Measurements from ENCODE around the gene KPNA6.
"Not testable (repeated sequence)": the region's sequence is repeated elsewhere in the genome, so short reads cannot be mapped to it uniquely, and the experiment has no call there.

The KPNA6 gene

GRCh38 chr1:32143302-32143695 is 35.4 kb downstream of the KPNA6 start:
- DNase-seq: not testable (repeated sequence)

GRCh38 chr1:32144033-32144432 is 36.2 kb downstream of the KPNA6 start:
- DNase-seq: no peak

- not testable (repeated sequence) for DNase-seq
Observed at GRCh38 chr1:32147799-32148198, 39.9 kb downstream of the KPNA6 start.

GRCh38 chr1:32150847-32151246 is 43.0 kb downstream of the KPNA6 start:
- no peak for DNase-seq

- no peak for DNase-seq
Observed at GRCh38 chr1:32151319-32151787, 43.5 kb downstream of the KPNA6 start.

- no peak for DNase-seq
Observed at GRCh38 chr1:32159189-32159588, 51.3 kb downstream of the KPNA6 start.

- DNase-seq: no peak
Observed at GRCh38 chr1:32163405-32163804, 55.5 kb downstream of the KPNA6 start.

GRCh38 chr1:32165633-32166032 is 57.8 kb downstream of the KPNA6 start:
- not testable (repeated sequence) for DNase-seq

- no peak for DNase-seq
Observed at GRCh38 chr1:32170991-32171390, 63.1 kb downstream of the KPNA6 start.

GRCh38 chr1:32172621-32173245 is 64.9 kb downstream of the KPNA6 start:
- no peak for DNase-seq

GRCh38 chr1:32178380-32179192 is 70.7 kb downstream of the KPNA6 start:
- no peak for DNase-seq

GRCh38 chr1:32179193-32179442 is 71.3 kb downstream of the KPNA6 start:
- DNase-seq: no peak

- peak; percentile 94 to 95 for DNase-seq
Observed at GRCh38 chr1:32179443-32180185, 71.8 kb downstream of the KPNA6 start, which contains the start of gene TXLNA. Gene TXLNA (plus strand): TSS chr1:32179675. CDS start chr1:32180346, 671 bp downstream.

- peak; percentile 52 to 62 for DNase-seq
Observed at GRCh38 chr1:32180186-32181060, 72.6 kb downstream of the KPNA6 start.

- DNase-seq: no peak
Observed at GRCh38 chr1:32181065-32181464, 73.2 kb downstream of the KPNA6 start.

- DNase-seq: no peak
Observed at GRCh38 chr1:32181563-32181962, 73.7 kb downstream of the KPNA6 start.

- DNase-seq: no peak
Observed at GRCh38 chr1:32182060-32182459, 74.2 kb downstream of the KPNA6 start.

GRCh38 chr1:32184650-32185049 is 76.8 kb downstream of the KPNA6 start:
- no peak for DNase-seq

GRCh38 chr1:32186077-32186476 is 78.2 kb downstream of the KPNA6 start:
- DNase-seq: no peak

GRCh38 chr1:32186491-32186890 is 78.6 kb downstream of the KPNA6 start:
- no peak for DNase-seq

- DNase-seq: no peak
Observed at GRCh38 chr1:32187850-32188249, 80.0 kb downstream of the KPNA6 start.

GRCh38 chr1:32192220-32192948 is 84.5 kb downstream of the KPNA6 start:
- no peak for DNase-seq

Measured in activated T-cell treated with anti-CD3 and anti-CD28 coated beads, Interleukin-2, amount 50 U/mL, for 48 hours (primary cell).